Immature natural killer cell (primary cell): ENCODE results near the gene PRM2. TPM values are rescaled to one million over a fixed set of nuclear protein-coding genes. Genes with fewer than 3 reads are reported as not detected.

Experiments used
- DNase-seq, 3 donors: peaks; one replicate each; pipeline ENCODE4 v3.0.0; 2022; ENCODE audit warnings: mixed read lengths in 1 of 3
- H3K27ac Mint-ChIP-seq, 6 donors: one replicate each; pipeline ENCODE4 v1.8.0; 2020; ENCODE audit warnings: mixed read lengths in 6 of 6, mild to moderate bottlenecking in 5 of 6, inconsistent platforms in 4 of 6, moderate library complexity in 3 of 6
- H3K27me3 Mint-ChIP-seq, 3 donors: one replicate each; pipeline ENCODE4 v1.8.0; 2020 to 2021; ENCODE audit warnings: low read depth in 3 of 3, mild to moderate bottlenecking in 3 of 3, mixed read lengths in 3 of 3, moderate library complexity in 3 of 3, inconsistent platforms in 1 of 3
- H3K36me3 Mint-ChIP-seq, 3 donors: one replicate each; pipeline ENCODE4 v1.8.0; 2020; ENCODE audit warnings: mixed read lengths in 3 of 3, inconsistent platforms in 2 of 3, mild to moderate bottlenecking in 2 of 3
- H3K4me1 Mint-ChIP-seq, 2 donors: one replicate each; pipeline ENCODE4 v1.8.0; 2020; ENCODE audit warnings: inconsistent platforms in 2 of 2, mild to moderate bottlenecking in 2 of 2, mixed read lengths in 2 of 2, moderate library complexity in 1 of 2
- H3K4me3 Mint-ChIP-seq, 5 donors: one replicate each; pipeline ENCODE4 v1.8.0; 2020; ENCODE audit warnings: mild to moderate bottlenecking in 5 of 5, mixed read lengths in 5 of 5, inconsistent platforms in 3 of 5, moderate library complexity in 3 of 5
- H3K9me3 Mint-ChIP-seq, 6 donors: one replicate each; pipeline ENCODE4 v1.8.0; 2020; ENCODE audit warnings: mild to moderate bottlenecking in 6 of 6, mixed read lengths in 6 of 6, inconsistent platforms in 4 of 6, moderate library complexity in 3 of 6
- polyA plus RNA-seq, 3 donors: library from polyadenylated mRNA; unstranded; fragments of 300-500 nt; fragmentation: Illumina TruSeq; gene quantifications; one replicate each; pipeline ENCODE4 v1.2.3, GENCODE V29; 2021

Gene PRM2
- polyA plus RNA-seq, 3 donors from 2014 or later, result not detected

DNA sequence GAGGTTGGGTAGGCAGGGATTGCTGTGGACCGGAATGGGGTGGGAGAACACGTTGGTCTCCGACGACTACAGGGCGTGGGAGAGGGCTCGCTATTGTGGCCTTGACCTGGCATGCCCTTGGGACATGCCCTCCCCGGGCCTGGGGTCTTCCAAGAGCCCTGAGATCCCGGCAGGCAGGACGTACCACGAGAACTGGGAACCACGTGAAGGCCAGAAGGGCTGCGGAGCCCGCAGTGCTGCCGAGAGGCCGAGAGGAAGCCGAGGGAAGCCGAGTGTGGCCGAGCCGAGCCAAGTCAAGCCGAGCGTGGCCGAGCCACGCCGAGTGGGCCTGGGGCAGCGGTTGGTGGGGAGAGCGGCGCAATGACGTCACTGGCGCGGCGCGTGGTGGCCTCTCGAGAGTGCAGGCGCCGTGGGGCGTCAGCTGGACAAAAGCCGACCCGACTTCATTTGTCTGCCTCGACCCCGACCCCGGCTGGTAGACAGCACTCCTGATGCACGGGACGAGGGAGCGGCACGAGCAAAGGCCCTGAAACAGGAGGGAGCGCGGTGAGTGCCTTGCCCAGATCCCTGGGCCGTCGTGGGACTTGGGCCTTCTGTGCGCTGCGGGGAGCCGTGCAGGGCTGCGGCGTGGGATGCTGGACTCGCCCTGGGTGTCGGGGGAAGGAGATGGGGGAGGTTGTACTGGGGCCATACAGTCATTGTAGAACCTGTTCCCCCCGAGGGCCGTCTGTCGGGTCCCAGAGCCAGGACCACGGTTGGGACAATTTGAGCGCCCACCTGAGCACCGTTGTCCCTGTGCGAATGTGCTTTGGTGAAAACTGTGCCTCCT lies 26.8 kb downstream of the PRM2 start:
- peaks cover 6 to 19% (median 14%) of the 10 kb centered on the region in 3 donors for H3K27me3 Mint-ChIP-seq
- peaks cover 3 to 5% (median 4%) of the 10 kb centered on the region in 3 donors for H3K36me3 Mint-ChIP-seq
- no peak overlapping the region for H3K4me3 Mint-ChIP-seq
- no peak for DNase-seq
- H3K4me1 Mint-ChIP-seq, result peaks cover 46 to 49% of the 10 kb centered on the region in 2 donors
- H3K9me3 Mint-ChIP-seq, result no peaks in the 10 kb centered on the region
- H3K27ac Mint-ChIP-seq, result peak overlapping the region in 1 of 6 donors; percentile 16

DNA sequence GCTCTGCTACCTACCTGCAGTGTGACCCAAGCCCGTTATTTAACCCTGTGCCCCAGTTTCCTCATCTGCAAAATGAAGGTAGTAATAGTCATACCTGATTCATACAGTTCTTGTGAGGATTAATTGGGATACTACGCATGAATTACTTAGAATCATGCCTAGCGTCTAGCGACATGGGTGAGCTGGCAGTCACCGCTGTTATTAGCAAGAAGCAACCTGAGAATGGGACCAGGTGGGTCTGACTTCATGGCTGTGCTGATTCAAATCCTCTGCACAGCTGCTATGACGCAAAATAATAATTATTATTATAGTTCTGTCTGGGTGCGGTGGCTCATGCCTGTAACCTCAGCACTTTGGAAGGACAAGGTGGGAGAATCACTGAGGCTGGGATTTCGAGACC lies 28.1 kb downstream of the PRM2 start:
- H3K27me3 Mint-ChIP-seq, result peaks cover 6 to 16% (median 8%) of the 10 kb centered on the region in 3 donors
- H3K9me3 Mint-ChIP-seq, result no peaks in the 10 kb centered on the region
- H3K4me1 Mint-ChIP-seq, result peaks cover 36 to 37% of the 10 kb centered on the region in 2 donors
- no peak for DNase-seq
- no peak overlapping the region for H3K27ac Mint-ChIP-seq
- no peak overlapping the region for H3K4me3 Mint-ChIP-seq
- H3K36me3 Mint-ChIP-seq, result peaks cover 3 to 5% (median 4%) of the 10 kb centered on the region in 3 donors

DNA sequence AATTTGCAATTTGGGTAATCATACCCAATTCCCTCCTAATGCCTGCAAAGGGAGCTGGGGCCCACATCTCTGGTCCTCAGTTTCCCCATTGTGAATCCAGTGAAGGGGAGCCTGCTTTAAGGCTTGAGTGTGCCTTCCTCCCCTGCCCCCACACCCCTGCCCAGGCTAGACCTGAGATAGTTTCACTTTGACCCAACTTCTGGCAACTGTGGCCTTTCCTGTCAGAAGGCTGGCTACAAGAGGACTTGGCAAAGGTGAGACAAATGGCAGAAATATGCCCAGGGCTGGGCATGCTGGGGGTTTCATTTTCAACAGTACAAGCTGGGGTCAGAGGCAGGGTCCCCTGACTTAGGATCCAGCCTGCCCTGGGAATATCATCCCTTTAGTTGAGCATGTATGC lies 30.3 kb downstream of the PRM2 start:
- H3K27me3 Mint-ChIP-seq, result peaks cover 3 to 7% (median 4%) of the 10 kb centered on the region in 3 donors
- no peak for DNase-seq
- H3K4me3 Mint-ChIP-seq, result no peak overlapping the region
- H3K4me1 Mint-ChIP-seq, result peaks cover 18 to 19% of the 10 kb centered on the region in 2 donors
- H3K27ac Mint-ChIP-seq, result no peak overlapping the region
- H3K36me3 Mint-ChIP-seq, result peaks cover 0 to 4% (median 0%) of the 10 kb centered on the region in 3 donors
- no peaks in the 10 kb centered on the region for H3K9me3 Mint-ChIP-seq

DNA sequence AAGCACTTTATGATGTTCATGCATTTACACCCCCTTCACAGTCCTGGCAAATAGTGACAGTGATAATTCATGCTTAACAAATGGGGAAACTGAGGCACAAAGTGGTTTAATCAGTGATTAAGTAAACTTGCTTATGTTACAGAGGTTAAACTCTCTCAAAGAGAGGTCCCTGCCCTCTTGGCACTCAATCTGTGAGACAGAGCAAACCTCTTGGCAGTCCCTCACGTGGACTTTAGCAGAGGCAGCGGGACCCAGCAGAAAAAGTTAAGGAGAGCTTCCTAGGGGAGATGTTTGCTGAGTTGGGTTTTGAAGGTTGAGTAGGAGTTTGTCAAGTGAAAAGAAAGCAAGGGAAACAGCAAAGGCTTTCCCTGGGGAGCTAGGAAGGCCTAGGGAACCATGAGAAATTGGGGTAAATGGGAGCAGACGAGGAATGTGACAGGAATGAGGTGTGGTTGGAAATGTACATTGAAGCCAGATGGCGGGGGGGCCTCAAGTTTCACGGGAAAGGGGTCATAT lies 31.0 kb downstream of the PRM2 start:
- H3K27ac Mint-ChIP-seq, result peak overlapping the region in 1 of 6 donors; percentile 65
- no peak for DNase-seq
- peaks cover 0 to 4% (median 0%) of the 10 kb centered on the region in 3 donors for H3K36me3 Mint-ChIP-seq
- H3K4me3 Mint-ChIP-seq, result no peak overlapping the region
- no peaks in the 10 kb centered on the region for H3K9me3 Mint-ChIP-seq
- peaks cover 19 to 20% of the 10 kb centered on the region in 2 donors for H3K4me1 Mint-ChIP-seq
- peaks cover 2 to 4% (median 4%) of the 10 kb centered on the region in 3 donors for H3K27me3 Mint-ChIP-seq

DNA sequence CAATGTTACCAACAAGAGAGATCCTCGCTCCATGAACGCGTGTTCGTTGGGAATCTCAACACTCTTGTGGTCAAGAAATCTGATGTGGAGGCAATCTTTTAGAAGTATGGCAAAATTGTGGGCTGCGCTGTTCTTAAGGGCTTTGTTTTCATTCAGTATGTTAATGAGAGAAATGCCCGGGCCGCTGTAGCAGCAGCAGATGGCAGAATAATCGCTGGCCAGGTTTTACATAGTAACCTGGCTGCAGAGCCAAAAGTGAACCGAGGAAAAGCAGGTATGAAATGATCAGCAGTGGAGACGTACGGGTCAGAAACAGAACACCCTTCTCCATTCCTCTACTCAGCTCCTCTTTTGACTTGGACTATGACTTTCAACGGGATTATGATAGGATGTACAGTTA lies 33.6 kb downstream of the PRM2 start:
- Mint-ChIP-seq H3K36me3 (no peaks in the 10 kb centered on the region), H3K4me3 (no peak overlapping the region), H3K27ac (no peak overlapping the region), H3K27me3 (peaks cover 0 to 7% (median 2%) of the 10 kb centered on the region in 3 donors), H3K9me3 (no peaks in the 10 kb centered on the region), H3K4me1 (peaks cover 33% of the 10 kb centered on the region in 2 donors)
- DNase-seq, result no peak

DNA sequence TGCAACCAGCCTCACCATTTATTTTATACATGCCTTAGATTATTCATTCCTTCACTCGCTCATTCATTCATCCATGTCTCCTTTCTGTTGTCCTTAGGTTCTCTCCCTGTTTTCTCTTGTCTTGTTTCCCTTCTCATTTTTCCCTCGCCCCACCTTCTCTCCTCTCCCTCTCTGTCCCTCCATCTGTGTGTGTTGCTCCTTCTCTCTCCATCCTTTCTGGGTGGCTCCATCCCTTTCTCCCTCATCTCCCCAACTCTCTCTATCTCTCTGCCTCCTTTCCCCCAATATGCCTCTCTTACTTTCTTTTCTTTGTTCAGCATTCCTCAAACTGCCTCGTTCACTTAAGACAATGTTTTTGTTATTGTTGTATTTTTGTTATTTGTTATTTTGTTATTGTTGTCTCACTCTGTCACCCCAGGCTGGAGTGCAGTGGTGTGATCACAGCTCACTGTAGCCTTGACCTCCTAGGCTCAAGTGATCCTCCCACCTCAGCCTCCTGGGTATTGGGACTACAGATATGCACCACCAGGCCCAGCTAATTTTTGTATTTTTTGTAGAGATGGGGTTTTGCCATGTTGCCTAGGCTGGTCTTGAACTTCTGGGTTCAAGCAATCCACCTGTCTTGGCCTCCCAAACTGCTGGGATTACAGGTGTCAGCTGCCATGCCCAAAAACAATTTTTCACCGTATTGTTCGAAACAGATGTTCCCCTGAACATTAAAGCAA lies 34.6 kb downstream of the PRM2 start:
- Mint-ChIP-seq H3K36me3 (no peaks in the 10 kb centered on the region), H3K4me1 (peaks cover 41 to 44% of the 10 kb centered on the region in 2 donors), H3K9me3 (no peaks in the 10 kb centered on the region), H3K27me3 (peaks cover 0 to 7% (median 2%) of the 10 kb centered on the region in 3 donors), H3K4me3 (no peak overlapping the region), H3K27ac (no peak overlapping the region)
- no peak for DNase-seq

DNA sequence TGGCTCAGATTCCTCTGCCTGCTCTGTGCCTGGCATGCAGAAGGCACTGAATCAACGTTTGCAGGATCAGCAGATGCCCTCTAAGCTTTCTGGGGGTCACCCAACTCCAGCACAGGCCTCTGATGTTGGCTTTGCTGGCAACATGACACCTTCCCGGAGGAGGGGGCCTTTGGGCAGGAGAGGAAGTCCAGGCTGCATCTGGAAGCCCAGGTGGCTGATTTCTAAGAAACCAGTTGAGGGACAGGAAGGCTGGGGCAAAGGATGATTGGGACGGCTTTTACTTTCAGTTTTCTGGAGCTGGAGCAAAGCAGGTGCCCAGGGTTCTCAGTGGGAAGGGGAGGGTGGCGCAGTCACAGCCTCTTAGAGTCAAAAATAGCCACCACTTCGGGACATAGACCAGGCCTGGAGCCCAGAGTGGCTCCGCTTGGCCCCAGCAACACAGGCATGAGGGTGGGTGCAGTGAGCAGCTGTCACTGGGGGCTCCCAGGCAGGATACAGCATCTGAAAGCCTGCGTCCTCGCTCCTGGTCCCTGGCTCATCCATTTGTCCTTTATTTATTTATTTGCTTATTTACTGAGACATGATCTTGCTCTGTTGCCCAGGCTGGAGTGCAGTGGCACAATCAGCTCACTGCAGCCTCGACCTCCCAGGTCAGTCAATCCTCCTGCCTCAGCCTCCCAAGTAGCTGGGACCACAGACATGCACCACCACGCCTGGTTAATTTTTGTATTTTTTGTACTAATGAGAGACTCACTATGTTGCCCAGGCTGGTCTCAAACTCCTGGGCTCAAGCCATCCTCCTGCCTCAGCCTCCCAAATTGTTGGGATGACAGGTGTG lies 35.4 kb downstream of the PRM2 start:
- Mint-ChIP-seq H3K27me3 (peaks cover 0 to 8% (median 2%) of the 10 kb centered on the region in 3 donors), H3K9me3 (no peaks in the 10 kb centered on the region), H3K4me3 (peak overlapping the region in 1 of 5 donors; percentile 26), H3K36me3 (no peaks in the 10 kb centered on the region), H3K4me1 (peaks cover 38 to 43% of the 10 kb centered on the region in 2 donors), H3K27ac (peak overlapping the region in 2 of 6 donors; percentile 15 to 25)
- DNase-seq, result no peak

DNA sequence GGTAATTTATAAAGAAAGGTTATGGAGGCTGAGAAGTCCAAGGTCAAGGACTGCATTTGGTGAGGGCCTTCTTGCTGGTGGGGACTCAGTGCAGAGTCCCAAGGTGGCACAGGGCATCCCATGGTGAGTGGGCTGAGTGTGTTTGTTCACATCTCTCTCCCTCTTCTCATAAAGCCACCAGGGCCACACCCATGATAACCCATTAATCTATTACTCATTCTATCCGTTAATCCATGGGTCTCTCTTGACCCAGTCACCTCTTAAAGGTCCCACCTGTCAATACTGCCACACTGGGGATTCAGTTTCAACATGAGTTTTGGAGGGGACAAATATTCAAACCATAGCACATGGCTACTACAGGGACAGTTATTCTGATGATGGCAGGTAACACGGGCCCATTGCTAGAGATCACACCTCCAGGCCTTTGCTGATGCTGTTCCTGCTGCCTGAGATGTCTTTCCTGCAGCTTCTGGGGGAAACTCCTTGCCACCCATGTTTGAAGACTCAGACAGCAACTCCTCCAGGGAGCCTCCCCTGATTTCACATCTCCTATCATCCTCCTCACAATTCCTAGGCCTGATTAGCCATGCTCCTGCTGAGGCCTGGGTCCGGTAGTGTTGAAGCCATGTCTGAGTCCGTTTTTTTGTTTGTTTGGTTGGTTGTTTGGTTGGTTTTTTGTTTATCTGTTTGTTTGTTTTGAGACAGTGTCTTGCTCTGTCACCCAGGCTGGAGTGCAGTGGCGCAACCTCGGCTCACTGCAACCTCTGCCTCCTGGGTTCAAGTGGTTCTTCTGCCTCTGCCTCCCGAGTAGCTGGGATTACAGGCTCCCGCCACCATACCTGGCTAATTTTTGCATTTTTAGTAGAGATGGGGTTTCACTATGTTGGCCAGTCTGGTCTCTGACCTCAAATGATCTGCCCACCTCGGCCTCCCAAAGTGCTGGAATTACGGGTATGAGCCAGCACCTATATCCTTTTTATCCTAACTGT lies 36.3 kb downstream of the PRM2 start:
- Mint-ChIP-seq H3K9me3 (no peaks in the 10 kb centered on the region), H3K27ac (peak overlapping the region in 3 of 6 donors; percentile 15 to 40 (median 25)), H3K4me3 (peak overlapping the region in 1 of 5 donors; percentile 26), H3K27me3 (peaks cover 0 to 7% (median 2%) of the 10 kb centered on the region in 3 donors), H3K4me1 (peaks cover 39 to 43% of the 10 kb centered on the region in 2 donors), H3K36me3 (no peaks in the 10 kb centered on the region)
- DNase-seq, result no peak

DNA sequence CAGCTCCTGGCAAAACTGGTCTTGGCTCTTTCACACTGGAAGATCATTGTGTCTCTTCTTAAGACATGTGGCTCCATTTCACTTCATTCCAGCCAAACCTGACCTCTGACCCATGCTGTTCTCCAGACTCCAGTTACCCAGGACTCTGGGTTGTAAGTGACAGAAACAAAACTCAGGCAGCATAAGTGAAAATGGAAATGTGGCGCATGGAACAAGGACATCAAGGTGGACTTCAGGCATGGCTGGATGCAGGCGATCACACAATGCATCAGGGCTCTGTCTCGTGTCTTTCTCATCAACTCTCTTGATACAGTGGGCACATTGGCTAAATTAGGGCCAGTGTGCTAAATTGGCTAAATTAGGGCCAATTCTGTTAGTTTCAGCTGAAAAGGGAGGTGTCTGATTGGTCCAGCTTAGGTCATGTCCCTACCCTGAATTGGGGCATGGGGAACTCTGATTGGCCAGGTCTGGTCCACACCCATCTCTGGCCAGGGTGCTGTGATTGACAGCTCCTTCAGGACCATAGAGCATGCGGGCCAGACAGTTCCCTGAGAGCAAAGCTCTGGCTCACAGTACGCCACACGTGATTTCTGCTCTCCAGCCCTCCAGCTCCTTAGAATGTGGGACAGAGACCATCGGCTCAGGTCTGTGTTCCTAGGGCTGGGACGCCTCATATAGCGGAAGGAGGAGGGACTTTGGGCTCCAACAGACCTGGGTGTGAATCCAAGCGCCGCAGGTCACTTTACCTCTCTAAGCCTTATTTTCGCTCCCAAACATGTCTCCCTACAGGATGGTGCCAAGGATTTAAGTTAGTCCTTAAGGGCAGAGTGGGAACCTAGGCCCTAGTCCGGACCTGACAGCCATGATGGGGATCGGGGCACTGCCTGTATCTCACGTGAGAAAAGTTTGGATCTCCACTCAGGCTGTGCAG lies 37.7 kb downstream of the PRM2 start:
- Mint-ChIP-seq H3K4me1 (peaks cover 51 to 57% of the 10 kb centered on the region in 2 donors), H3K4me3 (peak overlapping the region; percentile 30 to 67 (median 46)), H3K36me3 (no peaks in the 10 kb centered on the region), H3K9me3 (no peaks in the 10 kb centered on the region), H3K27ac (peak overlapping the region in 4 of 6 donors; percentile 23 to 66 (median 44)), H3K27me3 (peaks cover 0 to 6% (median 2%) of the 10 kb centered on the region in 3 donors)
- no peak for DNase-seq

DNA sequence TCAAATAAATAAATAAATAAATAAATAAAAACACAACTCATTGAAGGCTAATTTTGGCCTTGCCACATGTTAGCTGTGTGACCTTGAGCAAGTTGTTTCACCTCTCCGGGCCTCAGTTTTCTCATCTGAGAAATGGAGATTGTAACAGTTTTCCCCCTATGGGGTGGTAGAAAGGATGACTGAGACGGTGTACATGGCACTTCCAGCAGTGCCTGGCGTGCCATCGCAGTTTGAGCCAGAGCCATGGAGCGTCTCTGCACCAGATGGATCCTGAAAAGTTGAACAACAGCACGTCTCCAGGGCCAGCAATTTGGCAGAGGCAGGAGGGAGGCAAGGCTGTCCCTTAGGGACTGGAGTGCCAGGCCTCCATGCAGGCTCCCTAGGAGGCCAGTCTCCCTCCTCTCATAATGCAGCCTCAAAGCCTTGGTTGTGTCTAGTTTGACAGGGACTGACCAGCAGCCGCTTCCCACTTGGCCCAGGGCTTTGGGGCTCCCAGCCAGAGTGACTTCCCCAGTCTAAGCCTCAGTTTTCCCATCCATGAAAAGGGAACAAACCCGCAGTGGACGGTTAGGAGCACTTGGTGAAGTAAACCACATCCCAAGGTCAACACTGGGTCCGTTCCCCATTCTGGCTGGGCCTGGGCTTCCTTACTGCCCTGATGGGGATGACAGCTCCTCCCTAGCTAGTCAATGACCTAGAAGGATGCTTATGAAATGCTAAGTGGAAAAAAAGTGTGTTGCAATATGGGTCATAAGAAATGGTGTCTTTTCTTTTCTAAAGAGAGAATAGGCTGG lies 39.6 kb downstream of the PRM2 start:
- peaks cover 68 to 75% of the 10 kb centered on the region in 2 donors for H3K4me1 Mint-ChIP-seq
- peak overlapping the region in 2 of 5 donors; percentile 19 to 40 for H3K4me3 Mint-ChIP-seq
- no peaks in the 10 kb centered on the region for H3K9me3 Mint-ChIP-seq
- peak overlapping the region in 3 of 6 donors; percentile 31 to 54 (median 52) for H3K27ac Mint-ChIP-seq
- peaks cover 1 to 9% (median 2%) of the 10 kb centered on the region in 3 donors for H3K27me3 Mint-ChIP-seq
- no peaks in the 10 kb centered on the region for H3K36me3 Mint-ChIP-seq
- DNase-seq, result no peak

DNA sequence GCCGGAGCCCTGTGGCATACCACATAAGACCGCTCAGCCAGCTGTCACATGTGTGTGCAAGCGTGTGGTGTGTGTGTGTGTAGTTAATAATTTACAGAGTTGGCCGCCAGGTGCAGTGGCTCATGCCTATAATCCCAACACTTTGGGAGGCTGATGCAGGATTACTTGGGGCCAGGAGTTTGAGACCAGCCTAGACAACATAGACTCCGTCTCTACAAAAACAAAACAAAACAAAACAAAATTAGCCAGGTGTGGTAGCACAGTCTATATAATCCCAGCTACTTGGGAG lies 40.6 kb downstream of the PRM2 start:
- no peak for DNase-seq
- H3K27me3 Mint-ChIP-seq, result peaks cover 0 to 9% (median 2%) of the 10 kb centered on the region in 3 donors
- H3K9me3 Mint-ChIP-seq, result no peaks in the 10 kb centered on the region
- H3K27ac Mint-ChIP-seq, result peak overlapping the region; percentile 31 to 90 (median 84)
- H3K4me3 Mint-ChIP-seq, result peak overlapping the region in 4 of 5 donors; percentile 29 to 67 (median 50)
- no peaks in the 10 kb centered on the region for H3K36me3 Mint-ChIP-seq
- peaks cover 74 to 80% of the 10 kb centered on the region in 2 donors for H3K4me1 Mint-ChIP-seq
